ENCODE results near the gene TRPM3.
"Not testable (repeated sequence)": the region's sequence is repeated elsewhere in the genome, so short reads cannot be mapped to it uniquely, and the experiment has no call there.

The TRPM3 gene

DNA sequence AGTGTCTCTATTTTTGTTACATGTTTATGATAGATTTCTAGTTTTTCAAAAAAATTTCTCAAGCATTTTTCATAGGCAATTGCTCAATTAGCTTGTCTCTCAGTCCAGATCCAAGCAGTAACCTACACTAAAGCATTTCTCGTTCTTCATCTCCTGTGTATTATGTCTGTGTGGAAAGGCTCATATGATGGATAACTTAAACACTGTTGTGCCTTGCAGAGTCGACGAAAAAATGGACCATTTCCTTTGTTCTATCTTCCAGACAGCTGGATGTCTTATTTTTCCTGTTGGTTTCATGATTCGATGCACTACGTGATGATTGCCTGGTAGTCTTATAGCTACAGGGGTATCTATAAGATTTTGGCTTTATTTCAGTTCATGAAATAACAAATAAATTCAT lies 347.8 kb downstream of the TRPM3 start:
- in situ Hi-C loops (cut with MboI; ENCODE audit: low sequenced_read_pairs) = no loop called here

DNA sequence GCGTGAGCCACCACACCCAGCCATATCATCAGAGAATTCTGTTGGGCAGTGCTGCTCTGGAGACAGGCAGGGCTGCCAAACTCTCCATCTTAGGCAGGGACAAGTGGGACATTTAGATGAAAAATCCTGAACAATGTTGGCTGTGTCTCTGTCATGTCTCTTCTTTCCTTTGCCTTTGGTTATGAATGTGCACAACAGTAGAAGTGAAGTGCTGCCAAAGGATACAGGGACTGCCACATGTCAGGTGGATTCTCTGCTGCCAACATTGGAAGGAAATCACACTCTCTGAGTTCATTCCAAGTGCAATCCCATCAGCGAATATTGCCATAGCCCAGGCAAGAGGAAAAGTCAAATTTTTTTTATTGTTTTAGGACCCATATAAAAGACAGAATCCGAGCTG lies 348.8 kb downstream of the TRPM3 start:
- in situ Hi-C loops (cut with MboI; ENCODE audit: low sequenced_read_pairs) = no loop called here

DNA sequence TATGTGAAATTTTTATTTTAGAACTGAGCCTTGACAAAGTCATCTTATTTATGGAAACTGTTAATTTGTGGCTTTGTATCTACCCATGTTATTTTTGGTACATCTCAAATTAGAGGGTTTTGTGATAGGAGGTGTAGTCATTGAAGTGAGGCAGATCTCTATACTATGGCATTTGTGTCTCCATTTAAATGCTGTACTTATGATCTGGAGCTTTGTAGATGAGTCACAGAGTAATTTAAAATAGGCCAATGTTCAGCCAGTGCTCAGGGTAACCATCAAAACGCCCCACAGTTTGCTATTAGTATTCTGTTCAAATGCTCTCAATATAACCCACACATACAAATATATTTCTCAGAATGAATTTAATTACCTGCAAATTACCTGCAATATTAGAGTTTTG lies 355.5 kb downstream of the TRPM3 start:
- in situ Hi-C loops (cut with MboI; ENCODE audit: low sequenced_read_pairs) = no loop called here

DNA sequence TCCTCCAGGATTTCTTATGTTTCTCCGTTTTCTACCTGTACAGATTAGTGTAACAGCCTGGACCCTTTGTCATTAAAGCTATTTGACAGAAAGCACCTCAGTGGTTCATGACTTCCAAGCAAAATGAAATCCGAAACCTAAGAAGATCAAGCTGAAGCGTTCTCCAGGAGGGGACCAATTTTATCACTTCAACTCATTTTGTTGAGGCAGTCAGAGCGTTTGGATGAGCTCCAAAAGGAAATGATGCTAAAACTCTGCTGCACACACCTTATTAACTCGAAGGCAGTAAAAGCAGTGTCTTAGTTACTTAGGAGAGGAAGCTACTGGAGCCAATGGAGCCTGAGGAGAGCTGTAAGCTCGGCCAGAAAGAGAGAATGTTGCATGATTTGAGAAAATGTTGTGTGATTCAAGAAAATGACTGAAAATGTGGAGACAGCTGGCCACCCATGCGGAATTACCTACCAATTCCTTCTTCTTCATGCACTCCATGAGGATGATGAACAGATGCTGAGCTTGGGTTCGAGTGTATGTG lies 360.2 kb downstream of the TRPM3 start:
- in situ Hi-C loops (cut with MboI; ENCODE audit: low sequenced_read_pairs) = no loop called here

DNA sequence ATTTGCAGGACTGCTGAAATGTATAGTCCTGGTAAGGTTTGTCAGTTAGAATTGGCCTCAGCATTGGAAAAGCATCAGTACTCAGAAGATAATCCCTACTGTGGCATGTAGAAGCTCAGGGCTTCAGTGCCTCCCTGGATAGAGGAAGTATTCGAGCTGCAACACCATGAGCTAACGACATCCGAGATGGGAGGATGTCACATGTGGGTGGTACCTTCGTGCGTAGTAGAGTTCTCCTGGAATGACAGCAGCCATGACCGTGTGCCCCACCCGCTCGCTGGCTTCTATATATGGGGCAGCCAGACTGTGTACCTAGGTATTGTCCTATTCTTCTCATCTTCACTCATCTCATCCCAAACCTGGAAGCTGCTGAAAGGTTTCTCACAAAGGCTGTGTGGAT lies 361.2 kb downstream of the TRPM3 start:
- in situ Hi-C loops (cut with MboI; ENCODE audit: low sequenced_read_pairs) = no loop called here

DNA sequence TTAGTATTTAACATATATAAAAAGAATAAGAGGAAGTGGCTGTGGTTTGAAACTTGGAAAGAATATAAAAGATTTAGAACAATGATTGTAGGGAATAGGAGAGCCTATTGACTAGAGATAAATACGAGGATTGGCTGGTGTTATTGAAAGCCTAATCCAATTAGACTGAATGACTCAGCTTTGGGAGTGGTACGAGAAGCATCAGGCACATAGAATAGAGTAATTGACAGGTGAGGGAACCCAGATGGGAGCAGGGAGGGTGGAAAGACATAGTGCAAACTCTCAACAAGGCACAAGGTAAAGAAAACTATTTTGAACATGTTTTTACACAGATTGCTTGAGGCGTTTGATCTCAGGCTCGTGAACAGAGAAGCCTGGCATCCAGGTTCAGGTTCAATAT lies 368.1 kb downstream of the TRPM3 start:
- in situ Hi-C loops (cut with MboI; ENCODE audit: low sequenced_read_pairs) = no loop called here

DNA sequence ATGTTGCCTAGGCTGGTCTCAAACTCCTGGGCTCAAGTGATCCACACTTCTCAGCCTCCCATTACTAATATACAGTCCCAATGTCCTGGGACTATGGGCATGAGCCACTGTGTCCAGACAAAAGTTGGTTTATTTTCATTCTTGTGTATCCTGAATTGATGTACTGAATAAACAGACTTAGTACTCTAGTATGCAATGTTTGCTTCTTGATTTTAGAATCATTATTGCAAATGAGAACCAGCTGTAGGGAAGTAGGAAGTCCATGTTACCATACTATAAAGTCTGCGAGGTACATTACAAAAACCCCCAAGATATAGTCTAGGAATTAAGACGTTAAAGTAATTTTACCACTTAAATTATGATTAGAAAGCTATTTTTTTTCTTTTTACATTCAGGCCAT lies 372.4 kb downstream of the TRPM3 start:
- in situ Hi-C loops (cut with MboI; ENCODE audit: low sequenced_read_pairs) = no loop called here

DNA sequence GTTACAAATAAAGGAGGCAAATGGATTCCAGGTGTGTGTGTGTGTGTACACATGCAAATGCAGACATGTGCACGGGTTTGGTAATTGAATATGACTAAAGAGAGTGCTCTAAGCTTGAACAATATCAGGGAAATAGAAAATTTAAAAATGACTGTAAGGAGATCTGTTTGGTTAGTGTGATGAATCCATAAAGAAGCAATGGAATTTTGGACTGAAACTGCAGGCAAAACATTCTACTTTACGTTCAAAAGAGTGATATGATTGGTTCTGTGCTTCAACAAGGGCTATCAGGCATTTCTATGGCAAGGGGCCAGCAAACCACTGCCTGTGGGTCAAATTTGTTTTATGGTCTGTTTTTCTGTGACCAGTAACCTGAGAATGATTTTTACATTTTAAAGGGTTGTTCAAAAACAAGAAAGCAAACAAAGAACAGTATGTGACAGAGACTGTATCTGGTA lies 374.1 kb downstream of the TRPM3 start:
- in situ Hi-C loops (cut with MboI; ENCODE audit: low sequenced_read_pairs) = no loop called here

DNA sequence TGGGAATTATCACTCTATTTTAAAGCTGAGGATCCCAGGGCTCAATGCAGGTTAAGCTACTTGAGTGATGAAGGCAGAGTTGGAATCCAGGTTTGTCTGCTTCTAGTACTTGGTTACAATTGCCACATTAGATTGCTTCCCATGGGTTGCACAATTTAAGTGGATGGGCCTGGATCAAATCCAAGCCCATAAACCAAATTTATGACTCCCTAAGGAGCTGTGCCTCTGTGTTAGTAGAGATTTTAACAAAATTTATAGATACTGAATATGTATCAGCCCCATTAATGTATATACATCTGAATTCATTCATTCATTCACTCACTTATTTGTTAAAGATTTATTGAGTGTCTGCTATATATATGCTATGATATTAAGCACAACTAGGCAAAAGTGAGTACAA lies 374.7 kb downstream of the TRPM3 start:
- in situ Hi-C loops (cut with MboI; ENCODE audit: low sequenced_read_pairs) = no loop called here

DNA sequence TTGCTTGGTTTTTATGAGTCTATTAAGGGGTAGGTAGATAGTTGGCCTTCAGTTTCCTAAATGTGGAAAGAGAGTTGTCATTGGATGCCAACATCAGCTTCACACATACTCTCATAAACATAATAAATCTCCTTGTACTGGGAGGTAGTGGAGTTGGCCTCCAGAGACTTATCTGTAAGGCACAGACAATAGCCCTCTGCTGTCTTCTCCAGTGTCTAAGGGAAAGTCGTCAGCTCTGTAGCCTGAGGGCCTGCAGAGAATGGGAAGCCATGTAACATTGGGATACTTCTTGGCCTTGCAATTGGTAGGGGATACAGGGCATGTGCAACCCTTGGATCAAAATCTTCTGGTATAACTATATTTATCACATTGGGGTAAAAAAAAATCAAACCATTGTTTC lies 375.1 kb downstream of the TRPM3 start:
- in situ Hi-C loops (cut with MboI; ENCODE audit: low sequenced_read_pairs) = no loop called here

DNA sequence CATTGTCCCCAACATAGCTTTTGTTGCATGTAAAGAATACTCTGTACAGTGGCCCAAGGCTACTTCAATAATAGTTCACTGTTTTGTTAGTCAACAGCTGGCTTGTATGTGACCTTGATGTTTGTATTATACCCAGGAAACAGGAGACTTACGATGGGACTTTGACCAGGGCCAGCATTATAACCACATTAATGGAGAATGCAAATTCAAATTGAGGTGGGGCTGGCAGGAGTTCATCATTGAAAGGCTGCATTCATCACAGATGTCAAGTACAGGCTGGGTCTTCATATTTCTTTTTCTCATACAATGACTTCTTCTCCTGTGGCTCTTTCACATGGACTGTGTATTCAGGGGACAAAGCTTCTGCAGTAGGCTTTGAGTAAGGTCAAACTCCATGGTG lies 396.6 kb downstream of the TRPM3 start:
- in situ Hi-C loops (cut with MboI; ENCODE audit: low sequenced_read_pairs) = not testable (repeated sequence)

DNA sequence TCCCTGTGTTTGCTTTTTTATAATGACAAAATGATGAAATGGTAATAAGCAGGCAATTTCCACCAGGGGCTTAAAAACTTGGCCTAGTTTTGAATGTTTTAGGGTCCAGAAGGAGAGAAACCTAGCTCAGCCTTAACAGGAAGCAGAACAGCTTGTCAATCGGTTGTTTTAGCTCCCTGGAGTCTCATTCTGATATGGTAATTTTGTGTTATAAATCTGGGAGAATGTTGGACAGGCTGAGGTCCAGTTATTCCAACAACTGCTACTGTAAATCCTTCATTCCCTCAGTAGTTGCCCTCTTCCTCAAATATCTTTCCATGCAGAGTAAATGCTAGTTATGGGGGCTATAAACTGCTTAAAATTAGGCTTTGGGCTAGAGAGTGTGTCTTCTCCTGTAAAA lies 397.4 kb downstream of the TRPM3 start:
- in situ Hi-C loops (cut with MboI; ENCODE audit: low sequenced_read_pairs) = not testable (repeated sequence)

DNA sequence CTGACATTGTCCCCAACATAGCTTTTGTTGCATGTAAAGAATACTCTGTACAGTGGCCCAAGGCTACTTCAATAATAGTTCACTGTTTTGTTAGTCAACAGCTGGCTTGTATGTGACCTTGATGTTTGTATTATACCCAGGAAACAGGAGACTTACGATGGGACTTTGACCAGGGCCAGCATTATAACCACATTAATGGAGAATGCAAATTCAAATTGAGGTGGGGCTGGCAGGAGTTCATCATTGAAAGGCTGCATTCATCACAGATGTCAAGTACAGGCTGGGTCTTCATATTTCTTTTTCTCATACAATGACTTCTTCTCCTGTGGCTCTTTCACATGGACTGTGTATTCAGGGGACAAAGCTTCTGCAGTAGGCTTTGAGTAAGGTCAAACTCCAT lies 414.6 kb downstream of the TRPM3 start:
- in situ Hi-C loops (cut with MboI; ENCODE audit: low sequenced_read_pairs) = not testable (repeated sequence)

DNA sequence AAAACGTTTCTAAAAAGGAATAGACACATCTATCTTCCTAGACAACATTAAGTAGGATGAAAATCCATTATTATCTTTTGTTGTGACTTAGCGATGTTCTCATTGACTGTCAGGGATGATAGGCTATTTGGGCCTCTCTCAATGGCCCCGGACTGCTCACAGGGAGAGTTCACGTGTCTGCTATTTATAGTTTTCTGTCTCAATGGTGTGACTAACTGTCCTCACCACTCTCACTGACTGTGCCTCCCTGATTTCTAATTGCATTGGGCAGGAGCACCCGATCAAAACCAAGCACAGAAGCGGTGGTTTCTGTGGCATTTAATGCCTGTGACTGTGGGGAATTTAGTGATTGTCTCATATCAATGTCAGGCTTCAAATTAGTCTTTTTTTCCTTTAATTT lies 420.3 kb downstream of the TRPM3 start:
- in situ Hi-C loops (cut with MboI; ENCODE audit: low sequenced_read_pairs) = no loop called here

DNA sequence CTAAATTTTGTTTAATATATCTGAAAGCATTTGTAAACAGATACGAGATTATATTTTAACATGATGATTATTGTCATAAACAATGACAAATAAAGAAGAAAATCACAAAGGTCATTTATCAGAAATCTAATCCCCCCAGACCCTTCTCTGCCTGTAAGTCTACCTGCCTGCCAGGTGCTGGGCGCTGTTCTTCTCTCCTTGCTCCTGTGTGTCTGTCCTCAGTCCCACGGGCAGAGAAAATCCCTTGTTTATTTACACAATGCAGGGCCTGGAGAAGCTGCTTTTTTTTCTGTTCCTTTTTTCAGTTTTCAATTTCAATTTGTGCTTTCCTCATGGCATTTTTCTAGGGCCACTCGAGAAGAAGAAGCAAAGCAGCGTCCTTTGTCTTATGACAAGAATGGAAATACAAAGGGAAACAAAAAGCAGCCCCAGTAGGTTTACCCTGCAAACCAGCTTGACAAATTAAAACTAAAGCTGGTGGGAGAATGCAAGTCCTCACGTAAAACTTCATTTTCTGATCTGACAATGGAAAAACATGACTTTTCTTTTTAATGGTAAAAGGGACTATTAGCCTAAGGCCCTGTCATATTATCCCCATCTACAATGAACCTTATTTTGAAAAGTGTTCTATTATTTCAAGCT lies 424.6 kb downstream of the TRPM3 start:
- in situ Hi-C loops (cut with MboI; ENCODE audit: low sequenced_read_pairs) = no loop called here

DNA sequence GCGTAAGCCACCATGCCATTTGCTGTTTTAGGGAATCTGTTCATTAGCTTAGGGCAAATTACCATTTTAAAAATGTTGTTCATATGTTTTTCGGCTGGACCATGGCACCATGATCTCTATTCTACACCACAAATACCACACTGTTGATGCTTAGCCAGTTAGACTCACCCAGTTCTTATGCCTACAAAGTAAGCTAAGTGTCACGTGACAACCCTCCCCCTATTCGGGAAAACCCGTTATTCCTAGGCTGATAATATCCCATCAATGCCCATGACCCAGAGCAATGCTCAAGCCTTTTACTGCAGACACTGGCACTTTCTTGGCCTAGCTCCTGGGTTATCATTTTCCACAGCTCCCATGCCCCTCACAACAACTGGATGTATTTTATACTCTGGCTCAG lies 426.7 kb downstream of the TRPM3 start:
- in situ Hi-C loops (cut with MboI; ENCODE audit: low sequenced_read_pairs) = no loop called here

DNA sequence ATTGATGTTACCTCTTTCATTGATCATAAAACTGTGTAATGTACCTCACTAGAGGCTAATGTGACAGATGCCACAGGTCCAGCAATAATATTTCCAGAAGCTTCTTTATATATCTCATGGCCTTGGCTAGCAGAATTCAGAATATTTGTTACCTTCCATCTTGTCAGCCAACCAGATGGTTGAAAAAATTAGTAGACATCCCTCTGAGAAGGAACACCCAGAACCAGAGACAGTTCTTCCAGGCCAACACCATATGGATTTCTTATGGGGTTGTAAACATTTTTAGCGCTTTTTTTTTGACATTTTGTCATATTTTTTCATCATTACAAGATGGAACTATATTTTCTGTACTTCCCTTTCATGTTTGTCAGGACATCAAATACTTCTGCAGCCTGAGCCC lies 428.2 kb downstream of the TRPM3 start:
- in situ Hi-C loops (cut with MboI; ENCODE audit: low sequenced_read_pairs) = no loop called here

DNA sequence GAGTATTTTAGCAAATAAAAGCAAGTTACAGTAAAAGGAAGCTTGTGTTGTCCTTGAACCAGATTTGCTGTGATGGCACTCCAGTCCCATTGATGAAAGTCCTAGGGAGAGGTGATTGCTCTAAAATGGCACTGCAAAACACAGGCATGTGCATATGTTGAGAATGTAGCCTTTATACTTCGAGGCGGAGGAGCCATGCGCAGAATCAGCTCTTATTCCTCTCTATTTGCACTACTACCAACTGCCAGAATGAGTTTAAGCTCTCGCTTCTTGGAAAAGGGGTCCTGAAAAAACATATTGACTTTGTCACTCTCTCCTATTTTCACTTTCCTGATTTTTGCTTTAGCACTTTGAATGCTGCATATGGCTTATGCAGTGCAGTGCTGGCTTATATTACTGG lies 429.0 kb downstream of the TRPM3 start:
- in situ Hi-C loops (cut with MboI; ENCODE audit: low sequenced_read_pairs) = no loop called here

DNA sequence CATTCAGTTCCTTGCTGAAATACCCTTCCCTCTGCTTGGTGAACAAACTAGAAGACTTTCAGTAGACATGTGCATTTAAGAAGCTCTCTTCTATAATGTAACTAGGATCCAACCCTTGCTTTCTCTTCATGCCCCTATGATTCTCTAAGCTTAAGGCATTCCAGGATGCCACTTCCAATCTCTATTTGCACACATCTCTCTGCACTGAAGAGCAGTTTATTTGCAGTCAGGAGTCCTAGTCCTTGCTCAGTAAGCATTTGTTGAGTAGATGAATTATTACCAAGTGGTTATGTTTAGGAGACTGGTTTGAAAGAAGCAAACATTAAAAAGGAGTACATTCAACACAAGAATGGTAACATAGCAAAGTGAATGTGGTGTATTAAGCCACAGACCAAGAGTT lies 432.7 kb downstream of the TRPM3 start:
- in situ Hi-C loops (cut with MboI; ENCODE audit: low sequenced_read_pairs) = no loop called here

DNA sequence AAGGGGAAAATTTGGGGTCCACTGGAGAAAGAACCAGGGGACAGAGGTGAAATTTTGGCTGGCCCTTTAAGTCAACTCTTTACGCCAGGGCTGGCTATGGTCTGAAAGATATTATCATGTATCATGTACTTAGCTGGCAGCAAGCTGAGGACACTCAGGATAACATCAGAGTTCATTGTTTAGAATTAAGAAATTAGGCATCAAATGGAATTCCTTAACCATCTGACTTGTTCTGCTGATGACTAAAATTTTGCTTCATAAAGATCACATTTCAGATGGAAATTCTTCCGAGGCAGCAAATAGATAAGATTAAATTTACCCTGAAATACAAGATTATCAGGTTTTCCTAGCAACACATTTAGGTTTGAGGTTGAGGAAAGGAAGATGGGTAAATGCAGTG lies 437.6 kb downstream of the TRPM3 start:
- in situ Hi-C loops (cut with MboI; ENCODE audit: low sequenced_read_pairs) = no loop called here

DNA sequence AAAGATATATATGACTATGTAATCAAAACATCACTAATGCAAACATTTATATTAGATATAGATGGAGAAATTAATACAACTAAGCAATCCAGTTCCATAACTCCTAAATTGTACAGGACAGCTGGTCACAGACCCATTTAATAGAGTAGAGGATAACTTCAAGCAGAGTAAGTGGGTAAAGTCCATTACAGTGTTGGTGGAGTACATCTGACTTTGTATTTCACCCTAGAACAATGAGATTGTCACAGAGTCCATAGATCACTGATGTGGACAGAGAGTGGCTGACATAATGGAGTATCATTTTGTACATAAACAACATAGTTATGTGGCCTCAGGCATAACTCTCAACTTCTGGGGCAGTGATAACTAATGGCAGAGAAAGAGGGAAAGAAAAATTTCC lies 439.1 kb downstream of the TRPM3 start:
- in situ Hi-C loops (cut with MboI; ENCODE audit: low sequenced_read_pairs) = no loop called here

DNA sequence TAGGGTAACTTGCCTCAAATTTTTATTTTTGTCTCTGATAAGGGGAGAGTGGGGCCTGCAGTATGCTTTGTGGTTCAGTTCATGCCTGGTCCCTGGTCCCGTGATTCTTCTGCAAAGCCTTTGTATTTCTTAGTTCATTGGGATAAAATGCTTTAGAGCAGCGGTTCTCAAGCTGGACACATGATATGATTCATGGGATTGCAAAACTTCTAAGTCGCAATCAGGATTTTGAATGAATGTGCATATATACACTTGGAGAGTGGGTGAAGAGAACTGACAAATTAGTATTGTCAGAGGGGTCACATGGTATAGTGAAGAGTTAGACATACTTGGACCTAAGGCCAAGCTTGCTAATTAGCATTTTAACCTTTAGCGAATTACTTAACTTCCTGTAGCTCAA lies 441.6 kb downstream of the TRPM3 start:
- in situ Hi-C loops (cut with MboI; ENCODE audit: low sequenced_read_pairs) = no loop called here

DNA sequence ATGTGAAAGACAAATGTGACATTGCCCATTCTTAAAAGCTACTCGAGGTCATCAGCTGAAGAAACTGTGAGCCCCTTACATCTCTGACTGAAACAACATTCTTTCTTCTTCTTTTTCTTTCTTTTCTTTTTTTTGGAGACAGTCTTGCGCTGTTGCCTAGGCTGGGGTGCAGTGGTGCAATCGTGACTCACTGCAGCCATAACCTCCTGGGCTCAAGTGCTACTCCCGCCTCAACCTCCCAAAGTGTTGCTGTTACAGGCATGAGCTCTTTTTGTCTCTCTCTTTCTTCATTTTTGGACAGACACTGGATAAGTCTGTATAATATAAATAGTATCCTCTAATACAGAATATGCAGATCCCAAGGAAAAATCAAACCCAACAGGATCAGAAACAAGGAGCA lies 443.3 kb downstream of the TRPM3 start:
- in situ Hi-C loops (cut with MboI; ENCODE audit: low sequenced_read_pairs) = no loop called here

Measured in hTERT RPE-1 (cell line).